Measurements from ENCODE around the gene FXYD1. TPM values are rescaled to one million over a fixed set of nuclear protein-coding genes. Genes with fewer than 3 reads are reported as not detected.
"Not testable (repeated sequence)": the region's sequence is repeated elsewhere in the genome, so short reads cannot be mapped to it uniquely, and the experiment has no call there.

The FXYD1 gene
- total RNA-seq, 1 donor from 2014 or later: 489 TPM

DNA sequence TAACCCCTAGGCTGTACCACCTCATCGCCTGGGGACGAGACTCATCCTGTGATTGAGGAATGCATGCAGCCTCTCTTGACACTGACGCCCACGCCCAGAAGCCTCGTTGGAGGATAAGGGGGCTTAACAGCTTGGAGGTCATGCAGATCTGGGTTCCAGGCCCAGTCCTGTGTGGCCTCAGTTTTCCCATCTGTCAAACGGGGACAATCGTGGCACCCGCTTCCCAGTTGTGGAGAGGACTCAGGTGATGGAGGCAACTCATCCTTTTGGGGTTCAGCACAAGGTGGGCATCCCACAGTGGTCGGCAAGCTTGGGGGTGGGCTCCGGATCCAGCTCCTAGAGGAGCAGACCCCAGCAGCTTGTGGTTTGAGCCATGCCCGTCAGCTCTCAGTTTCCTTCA is 2.4 kb upstream of the FXYD1 start:
- intact Hi-C loops (cut with micrococcal nuclease): no loop called here
- ATAC-seq (no peak), DNase-seq (no peak)

GRCh38 chr19:35136977-35137702 is 1.5 kb upstream of the FXYD1 start:
- DNase-seq: no peak
- ATAC-seq: no peak
- intact Hi-C loops (cut with micrococcal nuclease): no loop called here

- no peak for ATAC-seq
- intact Hi-C loops (cut with micrococcal nuclease): no loop called here
- no peak for DNase-seq
These were observed 1.8 kb downstream of the FXYD1 start for GRCh38 chr19:35140207-35140961.

DNA sequence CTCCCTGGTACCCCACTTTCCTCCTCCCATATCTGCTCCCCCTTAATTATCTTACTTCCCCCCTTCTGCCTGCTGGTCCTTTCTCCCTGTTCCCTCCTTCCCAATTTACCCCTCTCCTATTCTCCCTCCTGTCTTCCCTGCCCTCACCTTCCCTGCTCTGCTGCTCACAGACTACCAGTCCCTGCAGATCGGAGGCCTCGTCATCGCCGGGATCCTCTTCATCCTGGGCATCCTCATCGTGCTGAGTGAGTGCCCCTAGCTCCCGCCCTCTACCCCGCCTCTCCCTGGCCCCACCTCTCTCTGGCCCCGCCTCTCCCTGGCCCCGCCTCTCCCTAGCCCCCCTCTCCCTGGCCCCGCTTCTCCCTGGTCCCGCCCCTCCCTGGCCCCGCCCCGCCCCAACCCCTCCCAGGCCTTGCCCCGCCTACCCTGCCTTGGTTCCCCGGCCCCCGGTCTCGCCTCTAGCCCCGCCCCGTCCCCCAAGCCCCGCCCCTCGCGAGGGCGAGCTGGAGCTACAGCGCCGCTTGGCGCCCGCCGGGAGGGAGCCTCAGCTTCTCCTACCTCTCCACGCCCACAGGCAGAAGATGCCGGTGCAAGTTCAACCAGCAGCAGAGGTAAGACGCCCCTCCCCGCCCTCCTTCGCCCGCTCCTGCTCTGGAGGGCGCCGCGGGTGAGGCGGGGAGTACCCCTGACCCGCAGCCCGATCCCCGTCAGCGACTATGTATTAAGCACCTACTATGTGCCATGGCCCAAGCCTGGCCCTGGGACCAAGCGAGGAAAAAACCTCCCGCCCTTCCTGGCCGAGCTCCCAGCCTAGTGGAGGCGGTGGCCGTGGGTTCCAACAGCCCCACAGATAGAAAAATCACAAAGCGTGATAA is 2.6 kb downstream of the FXYD1 start:
- intact Hi-C loops (cut with micrococcal nuclease): no loop called here
- peak; percentile 65 for ATAC-seq

DNA sequence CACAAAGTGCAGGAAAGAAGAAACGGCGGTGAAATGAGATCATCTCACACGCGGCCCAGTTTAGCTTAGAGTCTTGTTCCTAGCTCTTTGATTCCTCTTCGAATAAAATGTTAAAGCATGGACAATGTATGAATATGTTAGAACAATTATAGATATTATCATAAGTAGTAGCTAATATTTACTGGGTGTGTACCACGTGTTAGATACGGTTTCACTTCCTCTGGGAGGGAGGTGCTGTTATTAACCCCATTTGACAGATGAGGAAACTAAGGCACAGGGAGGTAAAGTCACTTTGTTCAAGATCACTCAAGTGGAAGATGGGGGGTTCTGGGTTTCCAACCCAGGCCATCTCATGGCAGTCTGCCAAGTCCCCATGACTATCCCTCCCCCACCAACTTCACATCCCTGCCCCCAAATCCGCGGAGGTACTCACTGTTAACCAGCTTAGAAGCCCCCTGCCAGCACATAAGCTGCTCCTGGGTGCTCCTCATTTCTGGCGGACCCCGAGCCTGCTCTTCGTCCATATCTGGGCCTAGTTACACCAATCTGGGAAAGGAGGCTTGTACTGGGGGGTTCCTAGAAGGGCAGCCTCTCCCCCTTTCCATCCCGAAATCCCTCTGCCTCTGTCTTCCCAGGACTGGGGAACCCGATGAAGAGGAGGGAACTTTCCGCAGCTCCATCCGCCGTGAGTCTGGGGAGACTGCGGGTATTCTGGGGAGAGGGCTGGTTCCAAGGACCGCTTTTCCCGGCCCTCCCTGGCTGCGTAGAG is 3.4 kb downstream of the FXYD1 start:
- ATAC-seq (no peak), DNase-seq (no peak)
- intact Hi-C loops (cut with micrococcal nuclease): no loop called here

More for the DNA sequence above, 2.6 kb downstream of the FXYD1 start:
- DNase-seq: peak; percentile 95

DNA sequence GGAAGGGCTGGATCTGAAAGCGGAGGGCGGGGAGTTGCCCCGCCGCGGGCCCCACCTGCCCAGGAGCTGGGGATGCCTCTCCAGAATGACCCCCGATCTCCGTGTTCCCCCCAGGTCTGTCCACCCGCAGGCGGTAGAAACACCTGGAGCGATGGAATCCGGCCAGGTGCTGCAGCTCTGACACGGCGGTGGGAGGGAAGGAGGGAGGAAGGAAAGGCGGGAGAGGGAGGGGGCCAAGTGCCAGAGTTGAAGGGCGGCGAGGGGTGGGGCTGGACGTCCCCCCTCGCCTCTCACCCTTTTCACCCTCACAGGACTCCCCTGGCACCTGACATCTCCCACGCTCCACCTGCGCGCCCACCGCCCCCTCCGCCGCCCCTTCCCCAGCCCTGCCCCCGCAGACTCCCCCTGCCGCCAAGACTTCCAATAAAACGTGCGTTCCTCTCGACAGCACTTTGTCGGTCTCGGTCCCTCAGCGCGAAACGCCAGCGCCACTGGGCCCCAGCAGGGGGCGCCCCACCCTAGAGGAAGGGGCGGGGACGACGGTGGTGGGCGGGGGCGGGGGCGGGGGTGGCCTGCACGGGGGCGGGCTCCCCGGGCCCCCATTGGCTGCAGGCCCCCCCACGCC is 4.1 kb downstream of the FXYD1 start:
- no peak for ATAC-seq
- intact Hi-C loops (cut with micrococcal nuclease): no loop called here
- peak; percentile 71 for DNase-seq

DNA sequence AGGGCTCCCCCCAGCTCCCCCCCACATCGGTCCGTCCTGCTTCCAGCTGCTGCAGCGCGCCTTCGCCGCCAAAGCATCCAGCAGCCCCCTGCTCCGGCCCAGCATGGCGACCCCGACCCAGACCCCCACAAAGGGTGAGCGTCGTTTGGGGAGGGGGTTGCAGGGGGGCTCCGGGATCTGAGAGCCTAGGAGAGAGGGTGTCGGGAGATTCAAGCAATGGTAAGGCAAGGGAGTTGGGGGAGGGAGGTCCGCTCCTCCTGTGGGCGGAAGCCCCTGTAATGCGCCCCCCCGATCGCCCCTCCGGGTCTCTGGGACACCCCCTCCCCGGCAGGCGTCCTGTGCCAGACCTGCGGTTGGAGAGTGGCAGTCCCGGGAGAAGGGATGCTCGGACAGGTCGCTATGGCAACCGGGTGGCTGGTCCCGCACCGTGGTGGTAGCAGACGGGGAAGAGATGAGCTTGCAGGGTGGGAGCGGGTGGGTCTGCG is 4.6 kb downstream of the FXYD1 start, which contains the start of gene FXYD7:
Gene FXYD7 (plus strand): TSS at position 25 of the 485 bp plus-strand sequence. CDS start 79 bp downstream, at position 104.
- DNase-seq: no peak
- intact Hi-C loops (cut with micrococcal nuclease): no loop called here
- no peak for ATAC-seq

DNA sequence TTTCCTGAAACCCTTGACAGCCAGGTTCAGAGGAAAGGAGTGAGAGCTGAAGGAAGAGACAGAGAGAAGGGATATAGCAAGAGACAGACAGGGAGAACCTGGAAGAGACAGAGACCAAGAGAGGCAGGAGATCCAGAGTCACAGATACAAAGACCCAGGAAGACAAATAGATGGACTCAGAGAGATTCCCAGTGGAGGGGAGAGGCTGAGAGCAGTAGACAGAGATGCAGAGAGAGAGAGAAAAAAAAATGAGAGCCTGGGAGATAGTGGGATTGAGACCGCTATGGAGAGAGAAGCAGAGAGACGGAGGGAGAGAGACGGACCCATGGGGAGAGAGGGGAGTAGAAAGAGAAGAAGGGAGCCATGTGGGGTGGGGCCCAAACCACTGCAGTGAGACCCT is 5.2 kb downstream of the FXYD1 start:
- DNase-seq: no peak
- intact Hi-C loops (cut with micrococcal nuclease): no loop called here
- no peak for ATAC-seq

DNA sequence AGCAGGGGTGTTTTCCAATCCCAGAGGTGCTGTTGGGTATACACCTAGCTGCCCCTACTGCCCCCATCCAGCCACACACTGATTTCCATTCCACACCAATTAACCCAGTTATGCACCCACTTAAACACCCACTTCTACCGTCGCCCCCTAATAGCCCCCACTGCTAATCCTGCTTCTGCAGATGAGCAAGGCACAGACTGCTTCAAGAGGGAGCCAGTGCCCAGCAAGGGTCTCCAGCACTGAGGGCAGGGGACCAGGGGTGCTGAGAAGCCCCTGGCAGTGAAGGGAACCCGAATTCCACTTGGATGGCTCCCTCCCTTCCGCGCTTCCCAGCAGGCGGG is 5.6 kb downstream of the FXYD1 start:
- intact Hi-C loops (cut with micrococcal nuclease): no loop called here

DNA sequence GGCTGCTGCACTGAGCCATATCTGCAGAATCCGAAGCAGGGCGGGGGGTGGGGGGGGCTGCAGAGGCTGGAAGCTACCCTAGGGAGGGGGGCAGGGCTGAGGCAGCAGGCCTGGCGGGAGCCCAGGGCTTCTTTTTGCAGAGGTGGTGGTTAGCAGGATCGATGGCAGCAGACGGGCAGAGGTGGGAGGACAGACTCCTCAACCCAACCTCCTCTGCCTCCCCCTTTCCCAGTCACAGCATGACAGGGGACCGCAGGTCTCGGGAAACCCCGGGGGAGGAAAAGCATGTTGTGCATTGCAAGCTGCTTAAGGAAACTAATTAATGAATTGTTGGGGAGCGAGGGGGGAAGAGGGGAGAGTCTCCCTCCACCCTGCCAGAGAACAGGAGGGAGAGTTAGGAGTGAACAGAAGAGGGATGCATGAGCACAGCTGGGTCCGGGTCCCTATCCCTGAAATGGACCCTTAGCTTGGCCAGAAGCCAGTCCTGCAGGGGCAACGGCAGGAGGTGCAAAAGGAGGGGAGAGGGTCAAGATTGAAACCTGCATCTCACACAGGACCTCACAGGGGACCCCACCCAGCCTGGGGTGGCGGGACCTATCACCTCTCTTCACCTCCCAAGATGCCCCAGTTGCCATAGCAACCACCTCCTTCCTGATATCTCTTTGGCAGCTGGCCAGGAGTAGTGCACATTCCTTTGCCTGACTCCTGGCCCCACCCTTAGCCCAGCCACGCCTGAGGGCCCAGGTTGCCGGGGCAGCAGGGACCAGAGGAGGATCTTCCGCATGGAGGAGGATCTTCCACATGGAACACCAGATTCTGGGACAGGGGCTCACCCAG is 6.2 kb downstream of the FXYD1 start:
- no peak for ATAC-seq
- no peak for DNase-seq
- intact Hi-C loops (cut with micrococcal nuclease): no loop called here

More for the DNA sequence above, 5.6 kb downstream of the FXYD1 start:
- DNase-seq (no peak), ATAC-seq (no peak)

- intact Hi-C loops (cut with micrococcal nuclease): no loop called here
- ATAC-seq (no peak), DNase-seq (no peak)
These were observed 8.3 kb downstream of the FXYD1 start for GRCh38 chr19:35146746-35147459.

- DNase-seq: no peak
- intact Hi-C loops (cut with micrococcal nuclease): no loop called here
- no peak for ATAC-seq
These were observed 10.8 kb downstream of the FXYD1 start for GRCh38 chr19:35149463-35149862.

- intact Hi-C loops (cut with micrococcal nuclease): no loop called here
- ATAC-seq (no peak), DNase-seq (no peak)
These were observed 11.8 kb downstream of the FXYD1 start for GRCh38 chr19:35150445-35150844.

- DNase-seq: no peak
- no peak for ATAC-seq
- intact Hi-C loops (cut with micrococcal nuclease): no loop called here
These were observed 12.8 kb downstream of the FXYD1 start for GRCh38 chr19:35151273-35152065.

DNA sequence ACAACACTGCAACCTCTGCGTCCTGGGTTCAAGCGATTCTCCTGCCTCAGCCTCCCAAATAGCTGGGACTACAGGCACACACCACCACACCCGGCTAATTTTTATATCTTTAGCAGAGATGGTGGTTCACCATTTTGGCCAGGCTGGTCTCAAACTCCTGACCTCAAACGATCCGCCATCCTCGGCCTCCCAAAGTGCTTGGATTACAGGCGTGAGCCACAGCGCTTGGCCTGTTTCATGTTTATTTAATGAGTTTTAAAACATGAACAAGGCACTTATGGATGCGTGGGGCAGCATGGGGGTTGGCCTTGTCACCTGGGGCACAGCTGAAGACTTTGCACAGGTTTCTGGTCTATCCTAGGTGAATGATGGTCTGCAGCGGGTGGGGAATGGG is 14.5 kb downstream of the FXYD1 start:
- ATAC-seq; DNase-seq; intact Hi-C loops (cut with micrococcal nuclease): not testable (repeated sequence)
